Measurements from ENCODE around the gene RNF187. TPM values are rescaled to one million over a fixed set of nuclear protein-coding genes. Genes with fewer than 3 reads are reported as not detected.

RNF187 gene
- total and polyA plus RNA-seq, 10 of the 15 experiments (the other 5 are each of a cell fraction or from before 2014, with no cell fraction given) = 2.6 to 116 (median 29.5) TPM

DNA sequence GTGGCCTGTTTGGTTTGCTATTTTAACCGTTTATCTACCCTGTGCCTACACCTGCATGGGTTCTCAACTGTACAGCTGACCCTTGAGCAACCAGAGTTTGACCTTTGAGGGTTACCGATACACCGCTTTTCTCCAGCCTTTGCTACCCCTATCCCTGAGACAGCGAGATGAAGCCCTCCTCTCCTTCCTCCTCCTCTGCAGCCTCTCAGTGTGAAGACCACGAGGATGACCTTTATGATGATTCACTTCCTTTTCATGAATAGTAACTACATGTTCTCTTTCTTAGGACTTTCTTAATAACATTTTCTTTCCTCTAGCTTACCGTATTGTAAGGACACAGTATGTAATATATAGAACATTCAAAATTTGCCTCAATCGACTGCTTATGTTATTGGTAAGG, 14.5 kb upstream of the RNF187 start:
- Histone ChIP-seq H4K20me1 (ENCODE audit: control insufficient read depth, insufficient read depth) (no peaks in the 10 kb centered on the region), H3K27me3 (replicated peaks in 1 of 2; ENCODE audit: control insufficient read depth in 2 of 2, insufficient read depth in 2 of 2, low read length in 1 of 2) (peaks cover 0 to 3% of the 10 kb centered on the region in 2 experiments; a peak in 1 of 4 replicates), H3K79me2 (ENCODE audit: control insufficient read depth, insufficient read depth, low read length) (no peaks in the 10 kb centered on the region), H2AFZ (ENCODE audit: control insufficient read depth, low read depth, low read length) (peak overlapping the region; percentile 39), H3K36me3 (ENCODE audit: control insufficient read depth in 2 of 2, insufficient read depth in 2 of 2, low read length in 1 of 2) (no peaks in the 10 kb centered on the region), H3K4me3 (no peak overlapping the region), H3K27ac (ENCODE audit: control insufficient read depth, insufficient read depth) (no peak overlapping the region), H3K4me2 (ENCODE audit: control insufficient read depth, insufficient read depth) (peak overlapping the region; percentile 60), H3K4me1 (ENCODE audit: control insufficient read depth, insufficient read depth, low read length) (peaks cover 5% of the 10 kb centered on the region; the same call in 1 of the 2 replicates), H3K9ac (ENCODE audit: control insufficient read depth, insufficient read depth, low read length) (no peak overlapping the region), H3K9me3 (replicated peaks; ENCODE audit: control insufficient read depth, insufficient read depth, low read length) (no peaks in the 10 kb centered on the region)
- ChIA-PET SMC1A (ENCODE audit: uncharacterized antibody, unreplicated experiment) (interaction anchor here (1.2 kb wide), 1 partner anchor 14 kb away, joined by 3 read pairs; no protein-coding TSS in a partner anchor), RAD21 (ENCODE audit: unreplicated experiment) (interaction anchor here (2.6 kb wide), 1 partner anchor 14 kb away, joined by 7 read pairs; the partner anchor contains the start of gene RNF187), POLR2A (no interaction called here), CTCF (interaction anchor here (0.6 to 4.0 kb wide), 7 partner anchors 8 to 755 kb away, joined by 3 to 17 read pairs (median 3); partner anchors contain the start of gene RNF187)
- DNase-seq (ENCODE audit: low read depth, low spot score) (no peak), FAIRE-seq (no peak), ATAC-seq (peak; percentile 63)
- in situ Hi-C loops (cut with MboI) = no loop called here
- intact Hi-C loops (cut with micrococcal nuclease; ENCODE audit: unreplicated experiment) = no loop called here
- BruUV-seq (replicated peaks) = no TSS peak
- WGBS (ENCODE audit: insufficient coverage, insufficient replicate concordance, low lambda C conversion rate, missing lambda C conversion rate) = 4% methylated on average over 7 of the region's 7 CpGs
- TF ChIP-seq REST (IDR thresholded peaks at IDR 0.05; ENCODE audit: low read depth, low read length) (no peak), NR2F1 (conservative IDR thresholded peaks at IDR 0.05) (peak; percentile 49; the same call in 1 of the 2 replicates), NR2C1 (IDR thresholded peaks at IDR 0.05) (0 out of 2 replicates have a peak, but pooled peaks have one; percentile 8)
